Hepatocyte (in vitro differentiated cells): Measurements from ENCODE around the gene PLOD3. TPM values are rescaled to one million over a fixed set of nuclear protein-coding genes. Genes with fewer than 3 reads are reported as not detected.

ENCODE experiments used
- DNase-seq: peaks from one replicate; pipeline ENCODE4 v3.0.0-alpha.2; 2016; ENCODE audit warnings: low spot score
- H2AFZ ChIP-seq: fragments of 200-600 bp; sonication (generic); 2 replicates; pipeline ENCODE4 v1.6.0; 2016; ENCODE audit warnings: antibody characterized with exemption, mild to moderate bottlenecking
- H3K27ac ChIP-seq: fragments of 200-600 bp; sonication (generic); 2 replicates; pipeline ENCODE4 v1.5.1; 2016; ENCODE audit warnings: mild to moderate bottlenecking
- H3K27me3 ChIP-seq: fragments of 200-600 bp; sonication (generic); 2 replicates; pipeline ENCODE4 v1.6.1; 2016
- H3K36me3 ChIP-seq: fragments of 200-600 bp; sonication (generic); replicated peaks from 2 replicates; pipeline ENCODE4 v1.5.1; 2016; ENCODE audit warnings: low read depth; ENCODE audit not compliant: insufficient read depth
- H3K4me1 ChIP-seq: fragments of 200-600 bp; sonication (generic); 2 replicates; pipeline ENCODE4 v1.5.1; 2016; ENCODE audit warnings: mild to moderate bottlenecking, moderate library complexity; ENCODE audit not compliant: insufficient read depth
- H3K4me2 ChIP-seq: fragments of 200-600 bp; sonication (generic); 2 replicates; pipeline ENCODE4 v1.6.0; 2016
- H3K4me3 ChIP-seq: fragments of 200-600 bp; sonication (generic); 2 replicates; pipeline ENCODE4 v1.5.1; 2016; ENCODE audit warnings: mild to moderate bottlenecking
- H3K79me2 ChIP-seq: fragments of 200-600 bp; sonication (generic); 2 replicates; pipeline ENCODE4 v1.6.0; 2017; ENCODE audit warnings: mild to moderate bottlenecking
- H3K9me2 ChIP-seq: fragments of 200-600 bp; sonication (generic); replicated peaks from 2 replicates; pipeline ENCODE4 v1.6.0; 2017; ENCODE audit warnings: mild to moderate bottlenecking; ENCODE audit not compliant: insufficient read depth
- H3K9me3 ChIP-seq: fragments of 200-600 bp; sonication (generic); 2 replicates; pipeline ENCODE4 v1.5.1; 2016; ENCODE audit warnings: low read depth, mild to moderate bottlenecking
- H4K20me1 ChIP-seq: fragments of 200-600 bp; sonication (generic); 2 replicates; pipeline ENCODE4 v1.6.0; 2016; ENCODE audit warnings: mild to moderate bottlenecking; ENCODE audit not compliant: insufficient read depth, poor library complexity, severe bottlenecking
- EZH2 ChIP-seq: fragments of 200-600 bp; sonication (generic); IDR thresholded peaks from 2 replicates; pipeline ENCODE4 v1.6.1; 2016; ENCODE audit warnings: antibody characterized with exemption, mild to moderate bottlenecking, borderline replicate concordance
- EZH2phosphoT487 ChIP-seq: fragments of 200-600 bp; sonication (generic); IDR thresholded peaks from one replicate; pipeline ENCODE4 v1.6.1; 2018; ENCODE audit warnings: antibody characterized with exemption, mild to moderate bottlenecking, low read depth, moderate library complexity; ENCODE audit not compliant: unreplicated experiment, severe bottlenecking
- WGBS: methylation state at CpG from one replicate; pipeline ENCODE4 v1.1.6; 2016; ENCODE audit warnings: low lambda C conversion rate; ENCODE audit errors: missing lambda C conversion rate; 5-methylcytosine and 5-hydroxymethylcytosine counted together
- polyA plus RNA-seq: library from polyadenylated mRNA; unstranded; fragments of >200 nt; fragmentation: Nextera tagmentation; extraction: Ambion mirVana; gene quantifications from 2 replicates; pipeline ENCODE4 v1.2.1, GENCODE V29; 2016
- total RNA-seq: library from RNA; depleted of rRNA; stranded (reverse); fragments of >200 nt; gene quantifications from 2 replicates; pipeline ENCODE4 v1.2.3, GENCODE V29; 2014
- TF ChIP-seq, protein P1 (sequence below): fragments of 200-600 bp; sonication (generic); IDR thresholded peaks from 2 replicates; pipeline ENCODE4 v1.5.1; 2016; ENCODE audit warnings: antibody characterized with exemption, mild to moderate bottlenecking; ENCODE audit not compliant: poor library complexity

The PLOD3 gene
- total and polyA plus RNA-seq, 2 experiments from 2014 or later = 37.6 to 127 TPM

DNA sequence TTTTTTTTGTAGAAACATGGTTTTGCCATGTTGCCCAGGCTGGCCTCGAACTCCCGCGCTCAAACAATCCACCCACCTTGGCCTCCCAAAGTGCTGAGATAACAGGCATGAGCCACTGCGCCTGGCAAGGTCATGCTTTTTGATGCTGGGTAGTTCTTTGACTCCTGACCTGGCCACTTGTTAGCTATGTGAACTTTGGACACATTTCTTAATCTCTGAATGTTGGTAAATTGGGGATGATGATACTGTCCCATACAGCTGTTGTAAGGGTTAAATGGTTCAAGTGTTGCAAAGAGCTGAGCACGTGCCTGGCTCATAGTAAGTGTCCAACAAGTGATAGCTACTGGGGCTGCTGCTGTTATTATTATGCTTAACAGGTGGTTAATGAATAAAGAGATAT is 2.9 kb upstream of the PLOD3 start:
- no peaks in the 10 kb centered on the region for H3K9me2 ChIP-seq
- WGBS = 68% methylated on average over 5 of the region's 5 CpGs

DNA sequence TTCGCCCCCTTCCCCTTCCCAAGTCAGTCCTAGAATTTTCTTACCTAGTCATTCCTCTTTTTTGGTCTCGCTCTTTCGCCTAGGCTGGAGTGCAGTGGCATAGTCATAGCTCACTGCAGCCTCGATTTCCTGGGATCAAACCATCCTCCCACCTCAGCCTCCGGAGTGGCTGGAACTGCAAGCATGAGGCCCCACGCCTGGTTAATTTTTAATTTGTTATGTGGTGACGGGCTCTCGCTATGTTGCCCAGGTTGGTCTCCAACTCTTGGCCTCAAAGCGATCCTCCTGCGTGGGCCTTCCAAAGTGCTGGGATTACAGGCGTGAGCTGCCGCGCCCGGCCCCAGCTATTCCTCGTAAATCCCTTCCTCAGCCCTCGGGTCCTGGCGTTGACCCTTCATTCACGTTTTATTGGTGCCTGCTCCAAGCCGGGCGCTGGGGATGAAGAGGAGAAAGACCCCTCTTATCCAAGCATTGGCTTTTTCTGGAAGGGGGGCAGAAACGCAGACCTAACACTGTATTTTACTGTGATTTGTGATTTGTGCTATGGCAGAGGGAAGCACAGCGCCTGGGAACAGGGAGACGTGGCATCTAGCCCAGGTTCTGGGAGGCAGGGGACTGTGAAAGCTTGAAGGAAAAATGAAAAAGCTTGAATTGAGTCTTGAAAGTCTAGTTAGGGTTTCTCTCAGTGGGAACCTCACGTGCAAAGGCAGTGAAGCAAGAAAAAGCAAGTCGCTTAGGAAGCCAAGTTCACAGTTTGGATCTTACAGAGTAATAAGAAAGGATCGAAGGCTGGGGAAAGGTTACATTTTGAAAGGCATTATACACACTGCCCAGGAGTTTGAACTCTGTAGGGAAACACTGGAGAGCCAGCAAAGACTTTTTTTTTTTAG is 1.1 kb upstream of the PLOD3 start:
- DNase-seq = peak; percentile 71
- H3K4me1 ChIP-seq = peaks cover 21% of the 10 kb centered on the region
- TF ChIP-seq EZH2phosphoT487 = no peak
- no peak for TF ChIP-seq EZH2
- TF ChIP-seq, protein P1, sequence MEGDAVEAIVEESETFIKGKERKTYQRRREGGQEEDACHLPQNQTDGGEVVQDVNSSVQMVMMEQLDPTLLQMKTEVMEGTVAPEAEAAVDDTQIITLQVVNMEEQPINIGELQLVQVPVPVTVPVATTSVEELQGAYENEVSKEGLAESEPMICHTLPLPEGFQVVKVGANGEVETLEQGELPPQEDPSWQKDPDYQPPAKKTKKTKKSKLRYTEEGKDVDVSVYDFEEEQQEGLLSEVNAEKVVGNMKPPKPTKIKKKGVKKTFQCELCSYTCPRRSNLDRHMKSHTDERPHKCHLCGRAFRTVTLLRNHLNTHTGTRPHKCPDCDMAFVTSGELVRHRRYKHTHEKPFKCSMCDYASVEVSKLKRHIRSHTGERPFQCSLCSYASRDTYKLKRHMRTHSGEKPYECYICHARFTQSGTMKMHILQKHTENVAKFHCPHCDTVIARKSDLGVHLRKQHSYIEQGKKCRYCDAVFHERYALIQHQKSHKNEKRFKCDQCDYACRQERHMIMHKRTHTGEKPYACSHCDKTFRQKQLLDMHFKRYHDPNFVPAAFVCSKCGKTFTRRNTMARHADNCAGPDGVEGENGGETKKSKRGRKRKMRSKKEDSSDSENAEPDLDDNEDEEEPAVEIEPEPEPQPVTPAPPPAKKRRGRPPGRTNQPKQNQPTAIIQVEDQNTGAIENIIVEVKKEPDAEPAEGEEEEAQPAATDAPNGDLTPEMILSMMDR = no peak
- H3K4me3 ChIP-seq = peak overlapping the region; percentile 47
- H3K4me2 ChIP-seq = peak overlapping the region; percentile 95
- H3K79me2 ChIP-seq = peaks cover 55% of the 10 kb centered on the region
- H3K9me3 ChIP-seq = no peaks in the 10 kb centered on the region
- WGBS = 12% methylated on average over 26 of the region's 26 CpGs
- H3K27me3 ChIP-seq = no peaks in the 10 kb centered on the region
- peak overlapping the region; percentile 91 for H3K27ac ChIP-seq
- no peaks in the 10 kb centered on the region for H3K36me3 ChIP-seq
- H3K9me2 ChIP-seq = no peaks in the 10 kb centered on the region
- peak overlapping the region; percentile 63 for H2AFZ ChIP-seq
- H4K20me1 ChIP-seq = no peaks in the 10 kb centered on the region

More for the DNA sequence above, 2.9 kb upstream of the PLOD3 start:
- Histone ChIP-seq H3K27ac (no peak overlapping the region), H3K4me3 (no peak overlapping the region), H3K4me1 (peaks cover 21% of the 10 kb centered on the region), H3K36me3 (no peaks in the 10 kb centered on the region), H4K20me1 (no peaks in the 10 kb centered on the region), H3K27me3 (no peaks in the 10 kb centered on the region), H2AFZ (no peak overlapping the region), H3K4me2 (peak overlapping the region; percentile 95), H3K79me2 (peaks cover 54% of the 10 kb centered on the region), H3K9me3 (no peaks in the 10 kb centered on the region)
- TF ChIP-seq EZH2phosphoT487 (no peak), EZH2 (no peak)
- TF ChIP-seq, protein P1 = no peak
- DNase-seq = no peak

DNA sequence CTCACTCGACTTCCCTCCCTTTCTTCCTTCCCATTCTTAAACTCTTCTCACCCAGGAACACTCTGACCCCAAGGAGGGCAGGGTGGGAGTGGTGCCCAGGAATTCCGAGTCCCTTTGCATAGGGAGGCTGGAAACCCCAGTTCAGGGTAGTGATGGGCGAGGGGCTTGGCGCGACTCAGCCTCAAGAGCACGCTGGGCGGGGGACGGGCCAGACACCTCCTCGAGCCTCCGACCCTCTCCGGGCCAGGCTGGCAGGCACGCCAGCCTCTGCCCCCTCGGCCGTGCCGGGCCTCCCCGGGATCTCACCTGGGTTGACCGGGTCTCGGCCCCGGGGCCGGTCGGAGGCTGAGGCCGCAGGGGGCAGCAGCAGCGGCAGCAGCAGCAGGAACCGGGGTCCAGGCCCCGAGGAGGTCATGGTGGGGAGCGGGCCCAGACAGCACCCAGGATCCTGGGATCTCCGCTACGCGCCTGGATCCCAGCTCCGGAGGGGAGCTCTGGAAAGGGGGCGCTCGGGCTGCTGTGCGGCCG is 457 bp downstream of the PLOD3 start:
- H2AFZ ChIP-seq = peak overlapping the region; percentile 62
- H3K4me1 ChIP-seq = peaks cover 21% of the 10 kb centered on the region
- peak overlapping the region; percentile 92 for H3K27ac ChIP-seq
- H3K4me3 ChIP-seq = peak overlapping the region; percentile 33
- TF ChIP-seq EZH2 (no peak), EZH2phosphoT487 (no peak)
- TF ChIP-seq, protein P1 = no peak
- DNase-seq = no peak
- H4K20me1 ChIP-seq = no peaks in the 10 kb centered on the region
- H3K36me3 ChIP-seq = no peaks in the 10 kb centered on the region
- no peaks in the 10 kb centered on the region for H3K27me3 ChIP-seq
- WGBS = under 1% methylated on average over 30 of the region's 34 CpGs
- no peaks in the 10 kb centered on the region for H3K9me3 ChIP-seq
- H3K79me2 ChIP-seq = peaks cover 55% of the 10 kb centered on the region
- peak overlapping the region; percentile 82 for H3K4me2 ChIP-seq
- no peaks in the 10 kb centered on the region for H3K9me2 ChIP-seq
